Erythroblast (primary cell): Measurements from ENCODE around the gene NABP2.

Experiments used
- GATA1 ChIP-seq: IDR thresholded peaks from 2 replicates; pipeline ENCODE4 v1.6.1; 2011; ENCODE audit warnings: low read depth, mild to moderate bottlenecking, control low read depth, low read length, moderate library complexity
- POLR2A ChIP-seq: IDR thresholded peaks from 2 replicates; pipeline ENCODE4 v1.6.1; 2011; ENCODE audit warnings: mild to moderate bottlenecking, low read length

GRCh38 chr12:56197921-56198635, 26.1 kb upstream of the NABP2 start:
- TF ChIP-seq POLR2A = no peak
- no peak for TF ChIP-seq GATA1
